DMS 273 (cell line): ENCODE data around the gene TGFBR1.
A peak's percentile ranks its signal among the peaks of the same experiment; 100 is the strongest.

Experiments used
- DNase-seq: peaks from one replicate; lab custom pipeline; 2025; ENCODE audit not compliant: unreplicated experiment; lab: John Stamatoyannopoulos, UW

Gene TGFBR1

DNA sequence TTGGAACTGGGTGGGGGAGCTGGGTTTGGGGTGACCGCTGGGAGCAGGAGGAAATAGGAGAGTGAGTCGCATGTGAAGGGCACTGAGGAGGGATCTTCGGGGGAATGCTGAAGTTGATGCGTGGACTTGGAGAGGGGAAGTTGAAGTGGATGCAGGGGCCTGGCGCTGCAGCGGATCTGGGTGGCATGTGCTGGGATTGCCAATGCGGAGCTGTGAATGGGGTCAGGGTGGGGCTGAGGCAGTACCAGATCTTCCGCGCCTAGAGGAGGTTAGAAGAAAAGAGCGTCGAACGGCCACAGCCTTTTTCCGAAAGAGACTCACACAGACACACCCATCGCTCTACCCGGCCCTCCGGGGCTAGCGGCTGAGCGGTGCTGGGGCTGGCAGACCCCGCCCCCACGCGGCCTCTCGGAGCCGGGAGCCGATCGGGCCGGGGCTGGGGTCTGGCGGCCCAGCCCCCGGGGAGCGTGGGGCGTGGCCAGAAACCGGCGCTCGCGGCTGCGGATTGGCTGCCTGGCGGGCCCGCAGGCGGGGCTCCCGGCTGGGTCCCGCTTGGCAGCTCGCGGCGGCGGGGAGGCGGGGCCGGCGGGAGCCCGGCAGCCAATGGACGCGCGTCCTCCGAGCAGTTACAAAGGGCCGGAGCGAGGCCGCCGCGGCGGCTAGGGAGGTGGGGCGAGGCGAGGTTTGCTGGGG, at the start of gene TGFBR1:
TSS of gene TGFBR1 (plus strand) at position 655 of the 693 bp plus-strand sequence. CDS start 93 bp downstream, outside the sequence.
- peak; percentile 97 for DNase-seq

DNA sequence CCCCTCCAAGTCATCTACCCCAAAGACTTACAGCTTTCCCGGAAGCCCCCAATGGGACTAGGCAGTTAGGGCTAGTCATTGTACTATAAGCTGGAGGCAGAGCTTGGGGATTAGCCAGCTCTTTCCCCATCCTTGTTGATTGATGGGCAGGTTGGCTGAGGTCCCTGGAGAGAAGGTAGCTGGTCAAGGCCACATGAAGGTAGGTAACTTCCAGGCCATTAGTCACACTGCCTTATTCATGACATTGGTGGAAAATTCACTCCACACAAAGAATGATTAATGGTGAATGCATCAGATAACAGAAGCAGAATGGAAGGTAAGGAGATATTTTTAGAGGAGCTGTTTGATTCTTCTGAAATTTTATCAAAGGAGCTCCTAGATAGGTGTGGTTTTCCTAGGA, 49.5 kb upstream of the TGFBR1 start:
- DNase-seq = no peak

DNA sequence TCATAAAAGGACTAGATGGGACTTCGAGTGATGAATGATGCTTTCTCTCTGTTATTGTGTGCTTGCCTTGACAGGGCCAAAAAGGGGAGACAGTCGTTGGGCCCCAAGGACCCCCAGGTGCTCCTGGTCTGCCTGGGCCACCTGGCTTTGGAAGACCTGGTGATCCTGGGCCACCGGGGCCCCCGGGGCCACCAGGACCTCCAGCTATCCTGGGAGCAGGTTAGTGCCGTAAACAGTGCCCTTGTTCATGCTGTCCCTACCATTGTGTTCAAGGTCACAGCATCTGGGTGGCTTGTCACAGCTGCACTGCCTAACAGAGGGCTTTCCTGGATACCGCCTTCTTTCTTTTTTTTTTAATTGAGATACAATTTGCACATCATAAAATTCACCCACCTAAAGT, 48.7 kb upstream of the TGFBR1 start:
- no peak for DNase-seq

DNA sequence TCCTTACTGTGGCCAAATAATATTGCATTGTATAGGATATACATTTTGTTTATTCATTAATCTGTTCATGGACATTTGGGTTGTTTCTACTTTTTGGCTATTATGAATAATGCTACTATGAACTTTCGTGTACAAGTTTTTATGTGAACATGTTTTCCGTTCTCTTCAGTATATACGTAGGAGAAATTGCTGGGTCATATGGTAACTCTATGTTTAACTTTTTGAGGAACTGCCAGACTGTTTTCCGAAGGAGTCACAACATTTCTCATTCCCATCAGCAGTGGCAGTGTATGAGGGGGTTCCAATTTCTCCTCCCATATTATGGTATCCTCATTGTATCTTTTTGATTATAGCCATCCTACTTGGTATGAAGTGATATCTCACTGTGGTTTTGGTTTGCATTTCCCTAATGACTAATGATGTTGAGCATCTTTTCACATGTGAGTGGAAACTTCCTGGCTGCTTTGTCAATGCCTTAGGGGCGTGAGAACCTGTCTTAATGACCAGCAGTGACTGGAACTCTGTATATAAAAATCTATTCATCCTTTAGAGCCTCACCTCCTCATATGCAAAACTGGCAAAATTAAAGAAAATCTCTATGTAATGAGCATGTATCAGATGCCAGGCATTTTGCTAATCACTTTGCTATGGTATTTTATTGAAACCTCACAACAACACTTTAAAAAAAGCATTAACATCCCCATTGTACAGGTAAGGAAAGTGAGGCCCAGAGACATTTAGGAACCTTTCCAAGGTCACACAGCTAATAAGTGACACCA, 47.8 kb upstream of the TGFBR1 start:
- DNase-seq = no peak

DNA sequence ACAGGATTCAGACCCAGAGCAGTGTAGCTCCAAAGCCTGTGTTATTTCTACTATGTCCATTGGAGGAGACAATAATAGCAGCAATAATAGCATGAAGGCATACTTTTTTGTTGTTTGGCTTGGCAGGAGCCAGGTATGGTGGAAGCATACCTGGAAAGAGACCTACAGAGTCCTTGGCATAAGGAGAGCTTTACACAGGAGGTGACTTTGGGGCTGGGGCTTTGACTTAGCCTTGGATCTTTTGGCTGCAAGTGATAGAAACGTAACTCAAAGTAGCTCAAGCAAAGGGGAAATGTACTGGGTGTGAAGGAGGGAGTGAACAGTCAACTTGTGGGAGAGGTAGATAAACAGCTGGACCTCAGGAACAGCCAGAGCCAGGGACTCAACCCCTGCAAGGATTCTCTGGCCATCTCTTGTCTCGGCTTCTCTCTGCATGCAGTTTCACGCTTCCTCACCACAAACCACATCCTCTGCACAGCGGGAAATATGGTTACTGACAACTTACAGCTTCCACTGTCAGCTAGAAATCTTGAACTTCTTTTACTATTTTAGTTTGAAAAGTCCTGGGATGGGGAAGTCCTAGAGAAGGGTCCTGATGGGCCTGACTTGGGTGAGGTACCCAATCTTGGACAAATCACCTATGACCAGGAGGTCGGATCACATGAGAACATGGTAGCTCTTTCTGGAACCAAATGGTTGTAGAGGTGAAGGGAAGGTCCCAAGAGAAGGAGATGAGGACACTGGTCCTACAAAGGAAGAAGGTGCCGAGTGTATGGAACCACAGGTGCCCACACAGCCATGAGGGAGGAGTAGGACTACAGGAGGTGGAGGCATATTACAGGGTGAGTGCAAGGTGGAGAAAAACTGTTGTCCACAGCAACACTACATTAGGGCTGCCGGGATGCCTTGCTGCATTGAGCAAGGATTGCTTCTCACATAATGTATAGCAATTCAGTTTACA, 47.0 kb upstream of the TGFBR1 start:
- DNase-seq = no peak

DNA sequence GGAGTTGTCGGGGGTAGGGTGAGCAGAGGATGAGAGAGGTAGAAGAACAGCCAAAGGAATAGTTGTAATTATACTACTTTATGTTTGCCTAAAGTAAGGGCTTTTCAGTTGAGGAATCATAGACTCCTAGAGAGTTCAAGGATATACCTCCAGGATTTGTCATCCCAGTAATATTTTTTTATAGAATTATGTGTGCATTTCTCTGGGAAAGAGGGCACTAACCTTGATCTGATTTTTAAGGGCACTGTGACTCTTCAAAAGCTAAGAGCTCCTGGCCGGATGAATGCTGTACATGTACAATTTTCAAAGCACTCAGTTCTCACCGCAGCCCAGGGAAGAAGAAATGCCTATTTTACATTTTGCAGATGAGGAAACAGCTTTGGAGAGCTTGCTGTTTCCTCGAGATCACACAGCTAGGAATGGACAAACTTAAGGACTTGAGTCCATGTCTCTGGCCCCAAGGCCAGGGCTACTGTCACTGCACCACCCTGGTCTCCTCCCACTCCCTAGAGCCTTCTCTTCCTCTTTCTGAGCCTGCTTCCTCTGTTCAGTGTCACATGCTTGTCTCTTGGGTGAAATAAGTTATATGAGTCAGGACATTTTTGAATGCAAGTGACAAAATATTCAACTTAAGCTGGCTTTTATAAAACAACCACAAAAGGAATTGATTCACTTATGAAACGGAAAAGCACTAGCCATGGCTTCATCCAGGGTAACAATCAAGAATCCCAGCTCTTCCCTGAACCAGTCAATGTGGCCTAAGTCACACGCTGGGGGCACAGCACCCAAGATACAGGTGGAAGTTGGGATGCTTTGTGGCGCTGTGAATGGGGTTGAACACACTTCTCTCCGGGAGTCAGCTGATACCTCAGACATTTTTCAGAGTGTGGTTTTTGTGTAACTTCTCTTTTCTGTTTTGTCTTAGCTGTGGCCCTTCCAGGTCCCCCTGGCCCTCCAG, 45.7 kb upstream of the TGFBR1 start:
- no peak for DNase-seq

DNA sequence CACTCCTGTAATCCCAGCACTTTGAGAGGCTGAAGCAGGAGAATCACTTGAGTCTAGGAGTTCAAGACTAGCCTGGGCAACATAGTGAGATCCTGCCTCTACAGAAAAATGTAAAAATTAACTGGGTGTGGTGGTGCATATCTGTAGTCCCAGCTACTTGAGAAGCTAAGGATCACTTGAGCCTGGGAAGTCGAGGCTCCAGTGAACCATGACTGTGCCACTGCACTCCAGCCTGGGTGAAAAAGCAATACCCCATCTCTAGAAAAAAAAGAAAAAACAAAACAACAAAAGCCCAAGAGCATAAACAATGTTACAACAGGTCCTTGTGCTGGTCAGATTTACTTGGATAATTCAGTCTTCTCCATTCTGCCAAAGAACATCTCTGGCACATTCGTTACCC, 44.3 kb upstream of the TGFBR1 start:
- DNase-seq = no peak

DNA sequence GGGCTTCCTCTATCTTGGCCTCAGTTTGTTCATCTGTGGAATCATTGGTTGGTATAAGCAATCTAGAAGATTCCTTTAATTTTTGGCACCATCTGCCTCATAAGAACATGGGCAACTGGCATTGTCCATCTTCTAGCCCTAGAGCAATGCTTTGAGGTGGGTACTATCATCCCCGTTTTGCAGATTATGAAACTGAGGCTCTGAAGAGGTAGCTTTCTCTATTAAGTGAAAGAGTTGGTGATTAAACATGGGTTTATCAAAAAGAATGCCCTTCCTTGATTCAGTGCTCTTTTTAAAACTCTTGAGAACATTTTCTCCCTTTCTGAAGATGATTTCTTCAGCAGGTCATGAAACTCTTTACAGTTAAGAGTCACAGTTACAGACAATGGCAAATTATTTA, 42.4 kb upstream of the TGFBR1 start:
- DNase-seq = no peak

DNA sequence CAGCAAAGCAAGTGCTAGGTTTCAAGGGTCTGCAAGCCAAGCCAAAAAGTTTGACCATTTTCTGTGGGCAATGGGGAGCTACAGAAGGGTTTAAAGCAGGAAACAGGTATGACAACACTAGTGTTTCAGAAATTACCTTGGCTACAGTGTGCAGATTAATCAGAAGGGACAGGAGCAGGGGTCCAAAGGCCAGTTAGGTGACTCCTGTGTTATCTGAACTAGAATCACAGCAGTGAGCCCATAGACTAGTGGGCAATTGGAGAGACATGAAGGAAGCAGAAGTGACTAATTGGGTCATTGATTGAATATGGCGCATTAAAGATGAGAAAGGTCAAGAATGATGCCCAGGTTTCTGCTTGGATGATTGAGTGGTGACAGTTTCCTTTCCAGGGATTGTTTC, 41.4 kb upstream of the TGFBR1 start:
- DNase-seq = no peak

DNA sequence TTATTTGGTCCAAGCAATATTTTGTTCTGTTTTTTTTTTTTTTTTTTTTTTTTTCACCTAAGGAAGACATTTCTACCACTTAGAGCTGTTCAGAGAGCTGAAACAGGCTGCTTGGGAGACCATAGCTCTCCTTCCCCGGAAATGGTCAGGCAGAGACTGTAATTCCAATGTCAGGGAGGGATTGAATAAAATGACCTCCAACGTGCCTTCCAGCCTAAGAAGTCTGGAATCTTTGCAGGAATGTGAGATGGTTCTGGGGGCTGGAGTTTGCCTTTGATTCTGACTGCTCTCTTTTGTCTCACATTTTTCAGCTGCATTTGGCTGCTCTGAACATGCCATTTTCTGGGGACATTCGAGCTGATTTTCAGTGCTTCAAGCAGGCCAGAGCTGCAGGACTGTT, 38.3 kb upstream of the TGFBR1 start:
- DNase-seq = no peak

DNA sequence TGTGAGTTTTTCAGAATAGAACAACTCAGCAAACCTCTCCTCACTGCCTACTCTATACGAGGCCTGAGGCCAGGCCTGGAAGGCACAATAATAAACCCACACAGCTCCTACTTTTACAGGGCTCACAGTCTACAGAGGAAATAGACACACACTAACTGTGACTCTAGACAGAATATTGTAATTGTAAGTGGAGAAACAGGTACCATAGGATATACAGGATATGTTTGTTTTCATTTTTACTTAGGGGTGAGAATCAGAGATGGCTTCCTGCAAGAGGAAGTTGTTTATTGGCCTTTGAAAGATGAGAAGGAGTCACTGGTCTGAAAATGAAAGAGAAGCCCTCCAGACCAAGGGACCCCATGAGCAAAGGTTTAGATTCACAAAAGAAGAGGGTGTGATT, 35.8 kb upstream of the TGFBR1 start:
- no peak for DNase-seq

DNA sequence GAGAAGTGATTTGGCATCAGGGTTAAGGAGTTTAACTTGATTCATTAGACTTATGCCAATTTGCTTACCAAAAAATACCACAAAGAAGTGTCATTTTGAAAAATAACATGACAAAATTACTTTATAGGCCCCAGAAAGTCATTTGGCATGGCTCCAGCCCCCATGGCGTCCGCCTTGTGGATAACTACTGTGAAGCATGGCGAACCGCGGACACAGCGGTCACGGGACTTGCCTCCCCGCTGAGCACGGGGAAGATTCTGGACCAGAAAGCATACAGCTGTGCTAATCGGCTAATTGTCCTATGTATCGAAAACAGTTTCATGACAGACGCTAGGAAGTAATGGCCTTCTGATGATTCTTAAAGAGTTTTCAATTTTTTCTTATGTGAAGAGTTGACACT, 35.4 kb upstream of the TGFBR1 start:
- no peak for DNase-seq

DNA sequence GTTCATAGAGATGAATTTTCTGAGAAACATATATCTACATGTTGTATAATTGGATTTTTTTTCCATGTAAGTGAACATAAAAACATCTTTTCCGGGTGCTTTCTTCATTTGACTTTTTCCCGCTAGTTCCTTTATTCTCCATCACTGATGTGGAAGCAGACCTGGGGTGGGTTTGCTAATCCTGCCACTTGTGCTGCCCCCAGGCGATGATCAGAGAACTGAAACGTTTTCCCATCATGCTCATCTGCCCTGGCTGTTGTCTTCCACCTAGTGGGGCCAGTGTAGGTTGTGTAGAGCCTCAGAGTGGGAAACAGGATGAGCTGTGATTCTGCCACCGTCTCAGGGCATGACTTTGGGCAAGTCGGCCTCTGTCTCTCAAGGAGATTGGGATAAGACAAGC, 34.2 kb upstream of the TGFBR1 start:
- no peak for DNase-seq

DNA sequence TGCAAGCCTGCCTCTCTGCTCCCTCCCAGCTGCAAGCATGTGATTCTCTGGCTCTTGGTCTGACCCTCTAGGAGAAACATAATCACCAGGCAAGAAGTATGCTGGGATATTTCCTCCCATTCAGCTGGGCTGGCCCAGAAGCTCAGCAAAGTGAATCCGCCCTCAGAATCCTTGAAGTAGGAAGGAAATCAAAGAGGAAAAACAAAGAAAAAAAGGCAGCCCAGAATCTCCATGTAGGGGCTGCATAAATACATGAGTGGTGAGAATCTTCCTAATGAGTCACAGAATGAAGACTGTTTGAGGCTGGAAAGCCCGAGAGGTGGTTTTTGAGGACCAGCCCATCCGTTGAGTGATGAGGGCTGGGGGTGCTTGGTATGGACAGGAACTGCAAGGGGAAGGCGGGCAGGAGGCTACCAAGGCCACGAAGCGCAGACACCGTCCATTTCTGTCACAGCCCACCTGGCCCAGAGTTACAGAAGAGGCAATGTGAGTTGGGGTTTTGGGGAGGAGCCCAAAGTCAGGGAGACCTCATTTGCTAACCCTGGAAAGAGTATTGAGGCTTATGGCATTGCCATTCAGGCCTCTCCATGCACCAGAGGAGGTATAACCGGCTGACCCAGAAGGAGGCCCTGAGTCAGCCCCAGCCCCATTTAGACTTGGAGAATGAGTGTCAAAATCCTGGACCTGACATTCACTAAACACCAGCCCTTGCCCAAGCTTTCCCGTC, 33.4 kb upstream of the TGFBR1 start:
- DNase-seq = no peak

DNA sequence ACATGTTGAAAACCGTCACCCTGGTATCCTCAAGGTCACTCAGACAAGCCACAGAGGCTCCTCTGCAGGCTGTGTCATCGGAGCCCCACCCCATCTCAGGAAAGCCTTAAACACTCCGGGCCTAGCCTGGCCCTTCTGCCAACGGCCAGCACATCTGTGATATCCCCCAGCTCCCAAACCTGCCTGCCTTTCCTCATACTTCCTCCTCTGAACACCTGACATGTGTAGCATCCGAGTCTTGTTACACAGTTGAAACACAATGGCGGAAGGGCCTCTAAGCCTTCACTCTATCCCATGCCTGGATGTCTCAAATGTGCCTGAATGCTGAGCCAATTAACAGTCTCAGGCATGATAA, 32.9 kb upstream of the TGFBR1 start:
- no peak for DNase-seq

DNA sequence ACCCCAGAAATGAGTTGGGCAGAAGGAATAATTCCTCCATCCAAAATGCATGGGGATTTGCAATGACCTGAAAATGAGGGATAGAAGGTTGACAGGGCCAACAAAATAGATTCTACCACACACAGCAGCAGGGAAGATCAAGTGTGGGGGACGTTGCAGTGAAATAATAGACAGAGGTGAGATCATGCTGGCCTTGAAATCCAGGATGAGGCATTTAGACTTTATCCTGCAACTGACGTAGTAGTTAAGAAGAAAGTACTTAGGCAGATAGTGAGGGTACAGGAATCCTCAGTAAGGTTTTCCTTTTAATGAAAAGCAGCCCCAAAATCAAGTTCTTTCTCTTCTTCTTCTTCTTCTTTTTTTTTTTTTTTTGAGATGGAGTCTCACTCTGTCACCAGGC, 31.6 kb upstream of the TGFBR1 start:
- DNase-seq = no peak

DNA sequence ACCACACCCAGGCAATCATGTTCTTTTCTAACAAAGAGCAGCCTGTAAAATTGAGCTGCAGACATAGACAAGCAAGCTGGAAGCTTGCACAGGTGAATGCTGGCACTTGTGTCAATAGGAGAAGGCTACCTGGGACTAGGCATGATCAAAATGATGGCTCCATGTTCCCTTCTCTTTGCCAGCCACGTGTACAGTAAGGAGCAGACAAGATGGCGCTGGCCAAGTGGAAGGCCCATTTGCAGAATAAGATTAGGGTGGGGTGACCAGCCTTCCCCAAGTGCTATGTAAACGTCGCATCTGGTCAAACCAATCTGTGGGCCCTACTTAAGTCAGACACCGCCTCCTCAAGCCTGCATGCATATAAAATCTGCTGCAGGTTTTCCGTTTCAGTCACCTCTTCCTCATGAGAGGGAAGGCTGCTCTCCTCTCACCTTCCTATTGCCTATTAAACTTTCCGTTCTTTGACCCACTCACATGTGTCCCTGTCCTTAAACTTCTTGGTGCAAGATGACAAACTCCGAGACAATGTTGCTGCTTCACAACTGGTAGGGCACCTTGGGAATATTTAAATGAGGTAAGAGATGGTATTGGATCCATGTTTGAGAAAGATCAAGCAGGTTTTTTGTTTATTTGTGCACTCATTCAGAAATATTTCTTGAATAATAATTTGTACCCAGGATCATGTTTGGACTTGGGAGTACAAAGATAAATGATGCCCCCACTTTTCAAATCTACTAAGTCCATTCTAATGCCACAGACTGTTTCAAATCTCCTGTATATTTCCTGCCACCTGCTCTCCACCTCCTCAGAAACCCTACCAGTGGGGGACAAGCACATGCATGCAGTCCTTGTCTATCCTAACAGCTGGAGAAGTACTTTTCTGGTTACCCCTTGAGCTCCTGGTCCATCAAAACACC, 30.7 kb upstream of the TGFBR1 start:
- DNase-seq = no peak

DNA sequence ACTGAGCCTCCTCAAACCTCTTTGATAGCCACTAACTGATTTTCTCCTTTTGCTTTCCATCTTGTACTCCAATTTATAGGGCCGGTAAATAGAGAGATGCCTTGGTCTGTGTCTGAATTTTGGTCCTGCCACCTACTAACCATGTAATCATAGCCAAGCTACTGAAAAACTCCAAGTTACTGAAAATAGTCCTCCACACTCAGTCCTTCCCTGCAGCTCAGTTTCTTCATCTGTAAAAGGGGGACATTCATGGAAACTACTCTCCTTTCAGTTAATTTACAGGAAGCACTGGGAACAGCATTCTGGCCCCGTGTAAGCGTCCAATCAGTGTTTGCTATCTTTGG, 30.0 kb upstream of the TGFBR1 start:
- no peak for DNase-seq
